GM10266 (cell line): Measurements from ENCODE around the gene QSOX2.

Experiments
- DNase-seq: peaks from one replicate; pipeline ENCODE4 v3.0.0; 2012; ENCODE audit errors: extremely low spot score
- CTCF ChIP-seq: IDR thresholded peaks from 2 replicates; pipeline ENCODE4 v1.5.1; 2012; ENCODE audit warnings: mild to moderate bottlenecking, low read depth; ENCODE audit not compliant: control insufficient read depth, insufficient read depth; ENCODE audit errors: missing control alignments

The QSOX2 gene

GRCh38 chr9:136230773-136231172 is 14.8 kb downstream of the QSOX2 start:
- no peak for DNase-seq
- TF ChIP-seq CTCF = no peak

GRCh38 chr9:136230365-136230764 is 15.2 kb downstream of the QSOX2 start:
- DNase-seq = no peak
- TF ChIP-seq CTCF = no peak

GRCh38 chr9:136229096-136230065 is 16.2 kb downstream of the QSOX2 start:
- DNase-seq = no peak

GRCh38 chr9:136228107-136228875 is 17.3 kb downstream of the QSOX2 start:
- no peak for TF ChIP-seq CTCF
- DNase-seq = no peak

More at GRCh38 chr9:136229096-136230065, 16.2 kb downstream of the QSOX2 start:
- TF ChIP-seq CTCF = no peak

GRCh38 chr9:136226680-136227407 is 18.8 kb downstream of the QSOX2 start:
- no peak for TF ChIP-seq CTCF
- DNase-seq = no peak

GRCh38 chr9:136225748-136226679 is 19.6 kb downstream of the QSOX2 start:
- peak; percentile 91 for TF ChIP-seq CTCF
- peak; percentile 91 for DNase-seq
